SHP77 (cell line): Measurements from ENCODE around the gene CENPP.

ENCODE experiments used
- DNase-seq, 2 experiments: peaks; one replicate each; lab custom pipeline; 2025; lab: John Stamatoyannopoulos, UW

The CENPP gene

GRCh38 chr9:92599938-92600461 lies 274.2 kb downstream of the CENPP start:
- no peak for DNase-seq

DNA sequence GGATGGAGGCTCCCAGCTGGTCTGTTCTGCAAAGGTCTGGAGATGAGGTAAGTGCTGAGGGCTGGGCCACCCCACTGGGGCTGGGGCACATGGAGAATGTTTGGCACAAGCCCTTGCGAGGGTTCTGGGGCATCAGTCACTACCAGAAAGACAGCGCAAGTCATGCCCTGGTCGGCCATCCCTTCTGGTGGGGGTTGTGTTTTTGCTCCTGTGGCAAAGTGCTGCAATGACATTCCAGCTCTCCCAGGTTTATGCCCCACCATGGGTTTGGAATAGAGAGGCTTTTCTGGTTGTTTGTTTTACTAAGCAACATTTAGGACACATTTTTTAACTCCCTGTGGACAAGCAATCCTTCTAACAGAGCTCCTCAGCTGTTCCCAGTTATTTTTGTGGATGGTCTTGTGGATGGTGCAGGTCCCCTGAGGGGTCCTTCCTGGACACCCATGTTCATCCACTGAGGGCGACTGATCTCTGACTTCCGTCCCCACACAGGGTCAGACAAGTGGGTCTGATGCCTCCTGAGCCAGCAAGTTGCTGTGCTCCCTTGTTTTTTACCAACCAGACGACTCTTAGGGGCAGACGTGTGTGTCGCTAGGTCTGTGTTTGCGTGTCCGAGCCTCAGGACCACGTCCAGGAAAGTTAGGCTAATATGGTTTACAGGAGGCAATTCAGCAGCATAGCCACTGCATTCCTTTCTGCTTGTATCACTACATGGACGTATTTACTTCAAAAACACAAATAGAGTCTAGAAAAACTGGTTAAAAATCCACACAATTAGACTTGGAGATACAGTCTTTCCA lies 274.9 kb downstream of the CENPP start:
- DNase-seq: no peak

GRCh38 chr9:92601451-92601850 lies 275.7 kb downstream of the CENPP start:
- DNase-seq: no peak

GRCh38 chr9:92602413-92602812 lies 276.7 kb downstream of the CENPP start:
- DNase-seq: no peak

DNA sequence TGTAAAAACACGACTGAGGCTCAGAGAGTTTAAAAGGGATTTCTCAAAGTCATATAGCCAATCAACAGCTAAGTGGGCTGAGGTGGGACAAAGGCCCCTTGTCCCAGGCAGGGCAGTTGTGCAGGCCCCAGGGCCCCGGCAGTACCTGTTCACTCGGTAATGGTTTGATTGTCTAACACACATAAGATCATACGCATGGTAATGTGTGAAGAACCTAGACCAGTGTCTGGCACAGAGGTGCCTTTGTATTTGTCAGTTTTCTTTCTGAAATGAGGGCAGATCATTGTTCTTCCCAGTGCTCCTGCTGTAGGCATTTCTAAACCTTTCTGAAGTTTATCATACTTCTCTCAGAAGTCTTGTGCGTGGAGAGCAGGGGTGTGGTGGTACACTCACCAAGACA lies 277.3 kb downstream of the CENPP start:
- DNase-seq: no peak

DNA sequence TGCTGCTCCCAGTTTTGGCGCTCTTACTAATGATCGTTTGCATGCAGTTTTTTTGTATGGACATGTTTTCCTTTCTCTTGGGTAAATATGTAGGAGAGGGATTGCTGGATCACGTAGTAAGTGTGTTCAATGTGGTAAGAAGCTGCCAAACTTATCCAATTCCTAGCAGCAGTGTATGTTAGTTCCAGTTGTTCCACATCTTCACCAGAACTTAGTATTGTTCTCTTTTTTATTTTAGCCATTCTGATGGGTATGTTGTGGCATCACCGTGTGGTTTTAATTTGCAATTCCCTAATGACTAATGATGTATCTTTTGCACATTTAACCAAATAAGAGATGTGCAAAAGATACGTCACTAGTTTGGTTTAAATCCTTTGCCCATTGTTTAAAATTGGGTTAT lies 278.2 kb downstream of the CENPP start:
- no peak for DNase-seq

GRCh38 chr9:92605224-92605623 lies 279.5 kb downstream of the CENPP start:
- DNase-seq: no peak

- DNase-seq: no peak
Observed at GRCh38 chr9:92607088-92607487, 281.3 kb downstream of the CENPP start.

GRCh38 chr9:92607773-92608172 lies 282.0 kb downstream of the CENPP start:
- DNase-seq: peak; percentile 88 to 89

GRCh38 chr9:92608241-92608908 lies 282.6 kb downstream of the CENPP start:
- DNase-seq: no peak

DNA sequence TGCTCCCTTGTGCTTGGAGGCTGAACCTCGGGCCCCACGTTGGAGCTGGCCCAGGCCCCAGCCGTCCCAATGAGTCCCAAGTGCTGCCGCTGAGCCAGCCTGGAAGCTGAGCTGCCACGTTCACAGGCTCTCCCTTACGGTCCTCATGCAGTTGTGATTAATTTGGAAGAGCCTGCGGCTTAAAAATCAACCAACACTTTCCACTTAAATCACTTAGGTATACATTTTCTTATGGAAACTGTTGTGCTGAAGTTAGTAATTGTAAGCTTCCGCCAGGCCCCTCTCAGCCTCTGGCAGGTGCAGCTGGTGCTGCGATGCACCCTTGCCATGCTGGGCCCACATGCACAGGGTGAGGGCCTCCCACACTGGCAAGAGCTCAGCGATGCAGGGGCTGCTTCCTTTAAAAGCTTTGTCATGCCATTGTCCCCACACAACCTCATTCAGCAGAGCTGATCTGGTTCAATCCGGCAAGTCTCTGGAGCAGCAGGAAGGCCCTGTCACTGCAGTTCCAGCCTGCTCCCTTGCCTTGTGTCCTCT lies 283.2 kb downstream of the CENPP start:
- peak; percentile 77 to 82 for DNase-seq

DNA sequence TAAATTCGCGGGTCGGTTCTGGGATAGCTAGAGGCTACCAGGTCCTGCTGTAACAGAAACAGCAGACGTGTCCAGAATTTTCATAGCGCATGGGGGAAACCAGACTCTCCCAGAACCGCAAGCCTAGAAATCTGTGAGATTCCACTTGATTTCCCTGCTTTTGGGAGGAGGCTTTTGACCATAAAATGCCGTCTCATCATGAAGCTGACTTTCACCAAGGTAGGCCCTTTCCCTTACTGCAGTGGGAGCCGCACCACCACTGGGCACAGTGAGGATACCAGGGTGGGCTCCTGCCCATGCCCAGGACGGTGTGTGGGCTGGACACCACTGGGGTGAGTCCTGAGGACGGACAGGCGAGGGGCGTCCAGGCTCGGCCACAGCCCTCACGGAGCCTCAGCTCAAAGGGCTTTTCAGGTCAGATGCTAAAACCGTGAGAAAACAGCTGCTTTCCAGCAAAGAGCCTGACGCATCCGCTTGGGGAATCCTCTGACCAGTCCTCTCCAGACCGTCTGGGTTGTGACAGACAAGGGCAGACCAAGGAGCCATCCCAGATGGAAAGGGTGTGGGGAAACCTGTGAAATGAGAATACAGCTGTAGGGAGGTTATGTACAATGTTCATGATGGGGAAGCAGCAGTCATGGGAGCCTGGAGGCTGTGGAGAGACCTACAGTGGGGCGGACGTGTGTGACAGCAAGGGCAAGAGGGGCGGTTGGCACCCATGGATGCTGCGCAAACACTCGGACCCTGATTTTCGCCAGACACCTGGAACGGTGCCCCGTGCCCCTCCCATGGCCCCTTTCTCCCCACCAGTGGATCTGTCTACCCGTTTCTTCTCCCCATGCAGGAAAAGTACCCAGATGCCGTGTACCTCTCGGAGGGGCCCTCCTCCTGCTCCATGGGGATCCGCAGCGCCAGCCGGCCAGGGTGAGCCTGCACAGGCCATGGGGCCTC lies 285.0 kb downstream of the CENPP start:
- DNase-seq: no peak

DNA sequence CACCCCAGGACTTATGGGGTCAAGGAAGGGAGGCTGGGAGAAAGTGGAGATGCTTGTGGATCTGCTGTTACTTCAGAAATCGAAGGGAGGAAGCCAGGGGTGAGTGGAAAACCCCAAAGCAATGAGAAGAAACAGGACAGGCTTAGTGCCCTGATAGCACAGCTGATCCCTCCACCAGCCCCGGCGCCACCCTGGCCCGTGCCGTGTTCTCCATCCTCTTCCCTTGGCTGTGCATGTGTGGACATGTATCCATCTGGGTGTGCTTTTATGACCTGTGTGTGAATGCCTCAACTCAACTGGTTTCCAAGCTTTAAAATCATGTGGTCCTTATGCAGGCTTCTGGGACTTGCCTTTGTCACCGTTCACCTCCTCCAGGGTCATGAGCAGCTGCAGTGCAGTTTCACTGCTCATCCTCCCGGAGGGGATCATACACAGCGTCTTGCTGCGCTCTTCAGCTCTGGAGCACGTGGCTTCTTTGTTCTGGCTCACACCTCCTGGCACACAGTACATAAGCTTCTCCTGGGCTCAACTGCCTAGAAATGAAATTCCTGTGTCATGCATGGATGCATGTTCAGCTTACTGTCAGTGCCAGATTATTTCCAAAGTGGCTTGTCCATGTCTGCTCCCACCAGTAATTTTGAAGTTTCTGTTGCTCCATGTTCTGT lies 286.0 kb downstream of the CENPP start:
- DNase-seq: no peak

- no peak for DNase-seq
Observed at GRCh38 chr9:92612292-92612691, 286.5 kb downstream of the CENPP start.

DNA sequence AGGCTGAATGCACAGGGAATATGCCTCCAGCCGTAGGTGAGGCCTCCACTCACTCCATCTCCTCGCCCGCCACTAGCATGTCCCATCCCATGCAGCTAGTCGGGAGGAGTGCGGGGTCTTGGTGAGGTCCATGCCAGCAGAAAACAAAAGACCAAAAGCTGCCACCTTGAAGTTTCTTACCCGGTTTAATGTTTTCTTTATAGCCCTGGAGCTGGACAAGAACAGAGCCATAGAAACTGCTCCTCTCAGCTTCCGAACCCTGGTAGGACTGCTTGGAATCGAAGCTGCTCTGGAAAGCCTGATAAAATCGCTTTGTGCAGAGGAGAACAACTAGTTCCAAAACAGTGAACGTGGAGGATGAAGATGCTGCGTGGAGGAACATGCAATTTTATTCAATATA lies 287.1 kb downstream of the CENPP start:
- DNase-seq: no peak

GRCh38 chr9:92613268-92614122 lies 287.7 kb downstream of the CENPP start:
- DNase-seq: no peak

DNA sequence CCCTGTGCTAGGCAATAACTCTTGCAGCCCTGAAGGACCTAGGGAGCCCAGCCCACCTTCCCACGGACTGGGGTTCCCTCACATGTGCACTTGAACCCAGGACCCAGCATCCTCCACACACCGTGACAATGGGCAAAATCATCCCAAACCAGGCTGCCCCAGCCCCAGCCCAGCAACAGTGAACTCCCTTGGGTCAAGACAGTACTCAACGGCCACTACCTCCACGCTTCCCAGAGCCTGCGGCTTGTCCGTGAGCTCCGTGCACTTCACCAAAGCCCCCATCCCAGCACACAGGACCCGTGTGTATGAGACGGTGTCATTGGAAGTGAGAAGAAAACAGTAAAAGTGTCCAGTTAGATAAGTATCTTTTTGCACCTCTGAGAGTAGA lies 288.4 kb downstream of the CENPP start:
- no peak for DNase-seq

- no peak for DNase-seq
Observed at GRCh38 chr9:92614763-92615461, 289.2 kb downstream of the CENPP start.

DNA sequence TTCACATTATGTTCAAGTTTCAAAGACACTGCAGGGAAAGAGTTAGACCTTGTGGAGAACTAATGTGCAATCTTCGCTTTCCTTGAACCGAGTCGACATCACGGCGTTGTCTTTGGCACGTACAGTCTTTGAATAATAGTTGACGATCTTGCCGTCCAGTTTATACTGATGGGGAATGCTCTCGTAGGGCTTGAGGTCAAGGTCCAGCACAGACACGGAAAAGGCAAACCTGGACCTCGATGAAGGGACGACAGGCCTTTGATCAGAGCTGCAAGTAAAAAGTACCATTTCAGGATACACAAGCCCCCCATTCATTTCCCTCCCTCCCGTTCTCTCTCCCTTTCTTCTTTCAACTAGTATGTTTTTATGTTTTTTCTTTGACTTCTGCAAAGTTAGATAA lies 290.0 kb downstream of the CENPP start:
- no peak for DNase-seq

GRCh38 chr9:92616199-92616641 lies 290.5 kb downstream of the CENPP start:
- DNase-seq: no peak
